Activated T-cell treated with anti-CD3 and anti-CD28 coated beads, Interleukin-2, amount 50 U/mL, for 72 hours (primary cell): ENCODE measurements around the gene PARP15. TPM values are rescaled to one million over a fixed set of nuclear protein-coding genes. Genes with fewer than 3 reads are reported as not detected.
"Not testable (repeated sequence)": the region's sequence is repeated elsewhere in the genome, so short reads cannot be mapped to it uniquely, and the experiment has no call there.

Source experiments
- ATAC-seq, 2 donors: fragments of 150-1000 bp; cut with Tn5 transposase; replicated peaks in 1 of 2; 2 replicates each; pipeline ENCODE4 v1.10.0; 2021; ENCODE audit warnings: moderate library complexity in 2 of 2, mild to moderate bottlenecking in 1 of 2
- DNase-seq, 2 donors: peaks; one replicate each; pipeline ENCODE4 v3.0.0; 2021 to 2022; ENCODE audit warnings: mixed read lengths in 1 of 2
- H3K27ac Mint-ChIP-seq: one replicate; pipeline ENCODE4 v1.8.0; 2022; ENCODE audit warnings: mild to moderate bottlenecking, moderate library complexity, mixed read lengths
- H3K27me3 Mint-ChIP-seq: one replicate; pipeline ENCODE4 v1.8.0; 2022; ENCODE audit warnings: low read depth, mixed read lengths
- H3K36me3 Mint-ChIP-seq, 2 donors: one replicate each; pipeline ENCODE4 v1.8.0; 2022; ENCODE audit warnings: mixed read lengths in 2 of 2, mild to moderate bottlenecking in 1 of 2; ENCODE audit not compliant: insufficient read depth in 2 of 2
- H3K4me1 Mint-ChIP-seq: one replicate; pipeline ENCODE4 v1.8.0; 2022; ENCODE audit warnings: low read depth, mixed read lengths
- H3K4me3 Mint-ChIP-seq, 2 donors: one replicate each; pipeline ENCODE4 v1.8.0; 2022; ENCODE audit warnings: mild to moderate bottlenecking in 2 of 2, mixed read lengths in 2 of 2, moderate library complexity in 2 of 2
- H3K9me3 Mint-ChIP-seq, 2 donors: one replicate each; pipeline ENCODE4 v1.8.0; 2022; ENCODE audit warnings: mixed read lengths in 2 of 2
- total RNA-seq, 2 donors: library from RNA; stranded (reverse); gene quantifications; one replicate each; pipeline ENCODE4 v1.2.3, GENCODE V29; 2022

The PARP15 gene
- total RNA-seq, 2 donors from 2014 or later = 23.7 to 28.6 TPM

GRCh38 chr3:122558605-122559004, 18.8 kb upstream of the PARP15 start:
- no peak overlapping the region for H3K27ac Mint-ChIP-seq
- peaks cover 33% of the 10 kb centered on the region for H3K4me1 Mint-ChIP-seq
- no peaks in the 10 kb centered on the region for H3K27me3 Mint-ChIP-seq
- peaks cover 5 to 30% of the 10 kb centered on the region in 2 donors for H3K36me3 Mint-ChIP-seq
- no peak overlapping the region for H3K4me3 Mint-ChIP-seq
- DNase-seq = no peak
- no peak for ATAC-seq
- no peaks in the 10 kb centered on the region for H3K9me3 Mint-ChIP-seq

DNA sequence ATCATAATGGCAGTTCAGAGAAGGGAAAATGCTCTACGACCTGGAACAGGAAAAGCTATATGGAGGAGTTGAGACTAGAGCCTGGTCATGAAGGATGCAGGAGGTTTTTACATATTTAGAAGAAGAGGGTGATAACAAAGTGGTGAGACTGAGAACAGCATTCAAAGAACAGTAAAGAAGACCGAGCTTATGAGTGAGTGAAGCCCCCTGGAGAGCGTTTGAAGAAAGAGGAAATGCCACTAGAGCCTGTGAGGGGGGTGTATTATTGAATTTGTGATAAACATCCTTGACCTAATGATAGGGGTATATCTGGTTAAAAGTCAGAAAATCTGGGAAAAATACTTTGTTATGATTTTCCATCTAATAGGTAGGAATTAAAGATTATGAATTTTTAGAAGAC, 17.5 kb upstream of the PARP15 start:
- ATAC-seq (no peak), DNase-seq (no peak)
- Mint-ChIP-seq H3K4me1 (peaks cover 38% of the 10 kb centered on the region), H3K27ac (no peak overlapping the region), H3K36me3 (peaks cover 4 to 27% of the 10 kb centered on the region in 2 donors), H3K9me3 (no peaks in the 10 kb centered on the region), H3K27me3 (no peaks in the 10 kb centered on the region), H3K4me3 (no peak overlapping the region)

- peak; percentile 58 to 66 for DNase-seq
- Mint-ChIP-seq H3K36me3 (peaks cover 3 to 23% of the 10 kb centered on the region in 2 donors), H3K27me3 (no peaks in the 10 kb centered on the region), H3K27ac (peak overlapping the region; percentile 15), H3K4me1 (peaks cover 46% of the 10 kb centered on the region), H3K9me3 (no peaks in the 10 kb centered on the region), H3K4me3 (peak overlapping the region in 1 of 2 donors; percentile 34)
- ATAC-seq = peak; percentile 14 to 20
These were observed 16.8 kb upstream of the PARP15 start for GRCh38 chr3:122560680-122561079.

GRCh38 chr3:122562923-122563716, 14.3 kb upstream of the PARP15 start:
- H3K4me1 Mint-ChIP-seq = peaks cover 70% of the 10 kb centered on the region
- H3K36me3 Mint-ChIP-seq = peaks cover 8 to 27% of the 10 kb centered on the region in 2 donors
- peak in 1 of 2 donors; percentile 18 for DNase-seq
- no peaks in the 10 kb centered on the region for H3K9me3 Mint-ChIP-seq
- no peaks in the 10 kb centered on the region for H3K27me3 Mint-ChIP-seq
- no peak for ATAC-seq
- peak overlapping the region; percentile 94 for H3K27ac Mint-ChIP-seq
- H3K4me3 Mint-ChIP-seq = peak overlapping the region; percentile 88 to 98

DNA sequence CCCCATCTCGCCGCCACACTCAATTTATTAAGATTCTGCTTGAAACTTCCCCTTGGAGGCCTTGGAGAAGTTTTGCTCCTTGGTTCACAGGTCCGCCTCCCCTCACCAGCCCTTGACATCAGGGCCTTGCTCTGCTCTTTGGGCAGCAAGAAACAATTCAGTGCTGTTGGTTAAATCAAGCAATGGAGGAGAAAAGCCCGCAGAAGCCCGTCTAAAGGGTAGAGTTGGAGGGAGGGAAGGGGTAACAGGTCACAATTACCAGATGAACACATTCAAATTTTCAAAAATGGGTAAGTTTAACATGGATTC, 13.8 kb upstream of the PARP15 start:
- H3K4me1 Mint-ChIP-seq = peaks cover 76% of the 10 kb centered on the region
- DNase-seq (peak; percentile 10 to 14), ATAC-seq (no peak)
- H3K4me3 Mint-ChIP-seq = peak overlapping the region; percentile 88 to 98
- H3K27ac Mint-ChIP-seq = peak overlapping the region; percentile 94
- H3K36me3 Mint-ChIP-seq = peaks cover 10 to 28% of the 10 kb centered on the region in 2 donors
- H3K9me3 Mint-ChIP-seq = no peaks in the 10 kb centered on the region
- no peaks in the 10 kb centered on the region for H3K27me3 Mint-ChIP-seq

GRCh38 chr3:122564155-122564912, 13.1 kb upstream of the PARP15 start, which contains the start of the genes DTX3L and PARP9:
Gene DTX3L (plus strand): TSS chr3:122564338. CDS start chr3:122564427, 89 bp downstream.
Gene PARP9 (minus strand): TSS chr3:122564300. CDS start chr3:122559620, 4,680 bp downstream.
- no peaks in the 10 kb centered on the region for H3K9me3 Mint-ChIP-seq
- no peaks in the 10 kb centered on the region for H3K27me3 Mint-ChIP-seq
- peaks cover 82% of the 10 kb centered on the region for H3K4me1 Mint-ChIP-seq
- peak; percentile 84 for DNase-seq
- peaks cover 10 to 27% of the 10 kb centered on the region in 2 donors for H3K36me3 Mint-ChIP-seq
- peak; percentile 90 to 92 for ATAC-seq
- H3K4me3 Mint-ChIP-seq = peak within 1 kb of the TSS; percentile 88 to 98
- peak within 1 kb of the TSS; percentile 97 for H3K27ac Mint-ChIP-seq

DNA sequence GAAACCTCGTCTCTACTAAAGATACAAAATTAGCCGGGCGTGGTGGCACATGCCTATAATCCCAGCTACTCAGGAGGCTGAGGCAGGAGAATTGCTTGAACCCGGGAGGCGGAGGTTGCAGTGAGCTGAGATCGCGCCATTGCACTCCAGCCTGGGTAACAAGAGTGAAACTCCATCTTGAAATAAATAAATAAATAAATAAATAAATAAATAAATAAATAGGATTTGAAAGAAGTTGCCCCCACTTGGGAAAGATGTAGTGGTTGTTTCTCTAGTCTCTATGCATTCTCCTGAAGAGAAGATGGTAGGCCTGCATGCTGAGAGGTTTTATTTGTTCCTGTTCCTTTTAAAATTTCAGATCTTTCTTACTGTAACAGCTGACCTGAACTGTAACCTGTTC, 9.3 kb upstream of the PARP15 start:
- not testable (repeated sequence) for ATAC-seq, H3K27me3 Mint-ChIP-seq, DNase-seq, H3K9me3 Mint-ChIP-seq
- peaks cover 8 to 31% of the 10 kb centered on the region in 2 donors for H3K36me3 Mint-ChIP-seq
- peaks cover 81% of the 10 kb centered on the region for H3K4me1 Mint-ChIP-seq
- peak overlapping the region; percentile 26 for H3K4me3 Mint-ChIP-seq
- H3K27ac Mint-ChIP-seq = peak overlapping the region; percentile 47

- DNase-seq (no peak), ATAC-seq (no peak)
- peak overlapping the region in 1 of 2 donors; percentile 7 for H3K4me3 Mint-ChIP-seq
- H3K27ac Mint-ChIP-seq = peak overlapping the region; percentile 47
- no peaks in the 10 kb centered on the region for H3K9me3 Mint-ChIP-seq
- H3K27me3 Mint-ChIP-seq = no peaks in the 10 kb centered on the region
- peaks cover 81% of the 10 kb centered on the region for H3K4me1 Mint-ChIP-seq
- peaks cover 8 to 30% of the 10 kb centered on the region in 2 donors for H3K36me3 Mint-ChIP-seq
These were observed 8.7 kb upstream of the PARP15 start for GRCh38 chr3:122568755-122569154.

DNA sequence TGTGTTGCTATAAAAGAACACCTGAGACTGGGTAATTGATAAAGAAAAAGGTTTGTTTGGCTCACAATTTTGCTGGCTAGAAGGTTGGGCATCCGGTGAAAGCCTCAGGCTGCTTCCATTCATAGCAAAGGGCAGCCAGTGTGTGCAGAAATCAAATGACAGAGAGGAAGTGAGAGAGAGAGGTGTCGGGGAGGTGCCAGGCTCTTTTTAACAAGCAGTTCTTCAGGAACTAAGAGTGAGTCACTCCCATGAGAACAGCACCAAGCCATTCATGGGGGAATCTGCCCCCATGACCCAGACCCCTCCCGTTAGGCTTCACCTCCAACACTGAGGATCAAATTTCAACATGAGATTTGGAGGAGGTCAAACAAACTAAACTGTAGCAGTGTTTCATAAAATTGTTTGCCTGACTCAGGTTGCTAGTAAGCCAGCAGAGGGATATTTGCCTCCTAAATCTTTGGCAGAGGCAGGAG, 4.5 kb upstream of the PARP15 start:
- Mint-ChIP-seq H3K4me1 (peaks cover 84% of the 10 kb centered on the region), H3K4me3 (no peak overlapping the region), H3K27ac (peak overlapping the region; percentile 72), H3K27me3 (no peaks in the 10 kb centered on the region), H3K9me3 (no peaks in the 10 kb centered on the region), H3K36me3 (peaks cover 4 to 19% of the 10 kb centered on the region in 2 donors)
- peak; percentile 16 to 25 for ATAC-seq
- peak; percentile 16 to 29 for DNase-seq

DNA sequence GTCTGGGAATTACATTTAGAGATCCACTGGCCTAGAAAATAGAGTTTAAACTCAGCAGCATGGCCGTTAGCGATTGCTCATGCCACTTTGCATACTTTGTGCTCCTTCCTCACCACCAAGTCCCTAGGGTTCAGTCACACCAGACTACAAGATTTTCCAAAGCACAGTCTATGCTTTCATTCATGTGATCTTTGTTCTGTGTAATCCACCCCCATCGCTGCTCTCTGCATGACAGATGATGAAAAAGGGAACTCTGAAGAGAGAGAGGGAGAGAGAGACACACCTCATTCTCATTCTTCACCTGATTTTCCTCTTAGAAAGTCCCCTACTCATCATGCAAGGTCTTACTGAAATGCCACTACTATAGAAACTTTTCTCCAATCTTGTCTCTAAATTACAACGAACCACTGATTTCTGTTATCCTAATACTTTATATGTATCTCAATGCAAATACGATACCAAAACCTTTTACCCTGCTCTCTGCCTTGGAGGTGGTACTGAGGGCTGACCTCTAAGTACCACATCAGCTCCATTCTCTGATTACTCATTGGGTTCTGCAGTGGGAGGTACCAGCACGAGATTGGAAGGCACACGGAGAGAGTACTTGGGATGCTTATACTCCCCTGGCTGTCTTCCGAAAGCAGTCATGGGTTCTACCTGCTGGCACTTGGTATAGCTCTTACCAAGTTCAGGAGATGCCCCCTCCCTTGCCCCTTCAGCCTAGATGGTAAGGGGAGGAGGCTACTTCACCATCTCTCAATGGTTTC, 1.1 kb upstream of the PARP15 start:
- DNase-seq (peak; percentile 40 to 51), ATAC-seq (peak; percentile 86 to 88)
- peak overlapping the region; percentile 48 for H3K27ac Mint-ChIP-seq
- H3K27me3 Mint-ChIP-seq = no peaks in the 10 kb centered on the region
- H3K4me3 Mint-ChIP-seq = peak overlapping the region; percentile 71 to 97
- peaks cover 70% of the 10 kb centered on the region for H3K4me1 Mint-ChIP-seq
- peaks cover 5 to 16% of the 10 kb centered on the region in 2 donors for H3K36me3 Mint-ChIP-seq
- peaks cover 2 to 3% of the 10 kb centered on the region in 2 donors for H3K9me3 Mint-ChIP-seq

GRCh38 chr3:122578069-122578740, 755 bp downstream of the PARP15 start:
- peaks cover 18 to 28% of the 10 kb centered on the region in 2 donors for H3K36me3 Mint-ChIP-seq

DNA sequence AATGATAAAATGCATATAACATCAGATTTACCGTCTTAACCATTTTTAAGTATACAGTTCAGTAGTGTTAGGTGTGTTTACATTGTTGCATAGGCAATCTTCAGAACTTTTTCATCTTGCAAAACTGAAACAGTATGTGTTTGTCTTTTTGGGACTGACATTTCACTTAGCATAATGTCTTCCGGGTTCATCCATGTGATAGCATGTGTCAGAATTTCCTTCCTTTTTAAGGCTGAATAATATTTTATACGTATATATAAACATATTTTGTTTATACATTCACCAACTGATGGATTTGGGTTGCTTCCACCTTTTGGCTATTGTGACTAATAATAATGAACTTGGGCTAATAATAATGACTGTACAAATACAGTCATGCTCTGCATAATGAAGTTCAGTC, 3.0 kb downstream of the PARP15 start:
- ATAC-seq = no peak
- H3K27me3 Mint-ChIP-seq = no peaks in the 10 kb centered on the region
- peaks cover 21 to 35% of the 10 kb centered on the region in 2 donors for H3K36me3 Mint-ChIP-seq
- peaks cover 53% of the 10 kb centered on the region for H3K4me1 Mint-ChIP-seq
- H3K27ac Mint-ChIP-seq = no peak overlapping the region
- DNase-seq = no peak
- H3K4me3 Mint-ChIP-seq = no peak overlapping the region
- peaks cover 14% of the 10 kb centered on the region in 2 donors for H3K9me3 Mint-ChIP-seq

More at GRCh38 chr3:122578069-122578740, 755 bp downstream of the PARP15 start:
- Mint-ChIP-seq H3K4me3 (peak overlapping the region; percentile 97 to 98), H3K27me3 (no peaks in the 10 kb centered on the region), H3K9me3 (peaks cover 11 to 12% of the 10 kb centered on the region in 2 donors), H3K27ac (peak overlapping the region; percentile 98), H3K4me1 (peaks cover 58% of the 10 kb centered on the region)
- ATAC-seq (peak in 1 of 2 donors; percentile 21), DNase-seq (no peak)
